Brain microvascular endothelial cell (primary cell): ENCODE data around the gene SP100.

Experiments
- DNase-seq: peaks from one replicate; pipeline ENCODE4 v3.0.0-alpha.2; 2020
- H3K27ac ChIP-seq: fragments of 250-450 bp; sonication (Bioruptor Pico); 2 replicates; pipeline ENCODE4 v1.5.1; 2020; ENCODE audit warnings: mild to moderate bottlenecking, moderate library complexity
- H3K27me3 ChIP-seq: fragments of 250-450 bp; sonication (Bioruptor Pico); replicated peaks from 2 replicates; pipeline ENCODE4 v1.5.1; 2020; ENCODE audit warnings: mild to moderate bottlenecking
- H3K36me3 ChIP-seq: fragments of 250-450 bp; sonication (Bioruptor Pico); replicated peaks from 2 replicates; pipeline ENCODE4 v1.5.1; 2020; ENCODE audit warnings: mild to moderate bottlenecking
- H3K4me3 ChIP-seq: 2 replicates; pipeline ENCODE4 v1.5.1; 2011; ENCODE audit warnings: low read depth, mild to moderate bottlenecking, control low read depth, low read length, moderate library complexity
- CTCF ChIP-seq: IDR thresholded peaks from 2 replicates; pipeline ENCODE4 v1.5.1; 2011; ENCODE audit warnings: low read depth, mild to moderate bottlenecking, moderate library complexity, low read length, control low read depth, inconsistent platforms; ENCODE audit errors: missing control alignments
- in situ Hi-C: cut with HindIII; loops from 2 replicates; pipeline ENCODE4 v1.10.0; 2017; ENCODE audit warnings: low sequenced_read_pairs, low pct_ligation_motif_present

The SP100 gene

GRCh38 chr2:230541934-230542380 is 126.0 kb downstream of the SP100 start:
- in situ Hi-C loops = no loop called here
- H3K36me3 ChIP-seq = no peaks in the 10 kb centered on the region
- no peak for TF ChIP-seq CTCF
- no peaks in the 10 kb centered on the region for H3K27me3 ChIP-seq
- H3K4me3 ChIP-seq = no peak overlapping the region
- DNase-seq = peak; percentile 53
- H3K27ac ChIP-seq = peak overlapping the region; percentile 48

- H3K4me3 ChIP-seq = no peak overlapping the region
- in situ Hi-C loops = no loop called here
- DNase-seq = peak; percentile 69
- no peaks in the 10 kb centered on the region for H3K27me3 ChIP-seq
- peak overlapping the region; percentile 48 for H3K27ac ChIP-seq
- no peaks in the 10 kb centered on the region for H3K36me3 ChIP-seq
- no peak for TF ChIP-seq CTCF
These were observed 126.8 kb downstream of the SP100 start for GRCh38 chr2:230542751-230543150.

- TF ChIP-seq CTCF = no peak
- no peak overlapping the region for H3K4me3 ChIP-seq
- no peak overlapping the region for H3K27ac ChIP-seq
- in situ Hi-C loops = no loop called here
- no peaks in the 10 kb centered on the region for H3K36me3 ChIP-seq
- H3K27me3 ChIP-seq = no peaks in the 10 kb centered on the region
- no peak for DNase-seq
These were observed 136.2 kb downstream of the SP100 start for GRCh38 chr2:230552181-230552580.

GRCh38 chr2:230557065-230557464 is 141.1 kb downstream of the SP100 start:
- no peak for DNase-seq
- H3K36me3 ChIP-seq = no peaks in the 10 kb centered on the region
- no peak overlapping the region for H3K4me3 ChIP-seq
- no peaks in the 10 kb centered on the region for H3K27me3 ChIP-seq
- no peak for TF ChIP-seq CTCF
- in situ Hi-C loops = no loop called here
- no peak overlapping the region for H3K27ac ChIP-seq

GRCh38 chr2:230564805-230565779 is 149.1 kb downstream of the SP100 start:
- Histone ChIP-seq H3K27me3 (no peaks in the 10 kb centered on the region), H3K27ac (no peak overlapping the region), H3K36me3 (no peaks in the 10 kb centered on the region), H3K4me3 (no peak overlapping the region)
- no peak for TF ChIP-seq CTCF
- peak; percentile 53 for DNase-seq
- in situ Hi-C loops = no loop called here
